Measurements from ENCODE around the gene NLK. TPM values are rescaled to one million over a fixed set of nuclear protein-coding genes. Genes with fewer than 3 reads are reported as not detected.
A peak's percentile ranks its signal among the peaks of the same experiment; 100 is the strongest.
"Not testable (repeated sequence)": the region's sequence is repeated elsewhere in the genome, so short reads cannot be mapped to it uniquely, and the experiment has no call there.

NLK gene
- total RNA-seq, 2 experiments from 2014 or later, result 9.6 to 10.2 TPM

GRCh38 chr17:28130472-28130871 is 88.0 kb downstream of the NLK start:
- Mint-ChIP-seq H3K9me3 (no peaks in the 10 kb centered on the region), H3K27ac (no peak overlapping the region), H3K36me3 (peaks cover 23% of the 10 kb centered on the region), H3K4me1 (peaks cover 6% of the 10 kb centered on the region), H3K4me3 (no peak overlapping the region), H3K27me3 (no peaks in the 10 kb centered on the region)
- DNase-seq, result no peak

DNA sequence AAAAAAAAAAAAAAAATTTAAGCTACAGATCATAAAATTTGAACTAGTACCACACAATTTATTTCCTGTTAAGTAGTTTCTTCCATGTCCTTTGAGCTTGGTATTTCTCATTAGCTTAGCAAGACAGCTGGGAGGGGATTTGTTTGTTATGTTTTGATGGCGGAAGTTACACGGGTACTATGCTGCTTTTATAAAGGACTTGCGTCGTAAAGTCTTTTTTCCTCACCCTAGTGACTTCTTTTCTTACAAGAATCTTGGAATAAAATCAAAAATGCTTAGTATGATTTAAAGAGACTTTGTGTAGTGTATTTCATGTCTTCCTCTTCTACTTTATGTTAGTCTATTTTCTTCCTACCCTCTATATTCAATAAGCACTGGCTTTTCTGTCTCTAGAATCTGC is 89.1 kb downstream of the NLK start:
- Mint-ChIP-seq H3K27me3 (no peaks in the 10 kb centered on the region), H3K36me3 (peaks cover 25% of the 10 kb centered on the region), H3K4me3 (no peak overlapping the region), H3K9me3 (no peaks in the 10 kb centered on the region), H3K4me1 (peaks cover 6% of the 10 kb centered on the region), H3K27ac (no peak overlapping the region)
- DNase-seq, result no peak

DNA sequence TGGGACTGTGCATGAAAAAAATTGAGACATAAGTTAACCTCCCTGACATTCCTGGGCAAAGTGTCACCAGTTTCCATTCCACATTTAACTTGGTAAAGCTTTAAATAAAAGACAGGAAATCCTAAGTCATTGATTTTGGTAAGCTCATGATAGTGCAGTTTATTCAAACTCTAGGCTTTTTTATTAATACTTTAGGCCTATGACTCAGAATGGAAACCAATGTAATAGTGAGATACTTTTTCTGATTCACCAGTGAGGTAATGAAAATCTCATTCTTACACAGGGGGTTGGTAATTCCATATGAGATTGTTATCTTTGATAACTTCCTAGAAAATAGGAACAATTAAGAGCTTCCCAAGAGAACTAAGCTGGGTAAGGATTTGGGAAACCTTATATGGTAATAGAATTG is 91.1 kb downstream of the NLK start:
- peaks cover 6% of the 10 kb centered on the region for H3K4me1 Mint-ChIP-seq
- H3K36me3 Mint-ChIP-seq, result peaks cover 21% of the 10 kb centered on the region
- no peak for DNase-seq
- H3K27ac Mint-ChIP-seq, result peak overlapping the region; percentile 19
- H3K9me3 Mint-ChIP-seq, result no peaks in the 10 kb centered on the region
- no peak overlapping the region for H3K4me3 Mint-ChIP-seq
- no peaks in the 10 kb centered on the region for H3K27me3 Mint-ChIP-seq

DNA sequence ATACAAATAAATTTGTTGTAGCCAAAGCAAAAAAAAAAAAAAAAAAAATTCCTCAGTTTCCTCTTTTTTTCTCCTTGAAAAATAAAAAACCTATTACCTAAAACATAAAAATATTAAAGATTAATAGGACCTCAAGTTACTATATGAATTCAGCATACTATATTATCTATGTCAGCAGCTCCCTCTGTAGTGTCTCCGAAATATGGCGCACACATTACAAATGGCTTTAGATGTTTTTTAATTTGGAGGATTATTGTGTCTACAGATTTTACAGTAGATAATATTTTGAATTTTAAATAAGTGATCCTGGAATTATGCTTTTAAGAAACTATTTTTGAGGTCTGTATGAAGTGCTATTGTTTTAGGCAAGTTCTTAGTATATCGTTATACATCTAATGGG is 94.4 kb downstream of the NLK start:
- Mint-ChIP-seq H3K4me1 (peaks cover 6% of the 10 kb centered on the region), H3K9me3 (no peaks in the 10 kb centered on the region), H3K27me3 (no peaks in the 10 kb centered on the region), H3K27ac (no peak overlapping the region), H3K4me3 (no peak overlapping the region), H3K36me3 (peaks cover 17% of the 10 kb centered on the region)
- DNase-seq, result no peak

DNA sequence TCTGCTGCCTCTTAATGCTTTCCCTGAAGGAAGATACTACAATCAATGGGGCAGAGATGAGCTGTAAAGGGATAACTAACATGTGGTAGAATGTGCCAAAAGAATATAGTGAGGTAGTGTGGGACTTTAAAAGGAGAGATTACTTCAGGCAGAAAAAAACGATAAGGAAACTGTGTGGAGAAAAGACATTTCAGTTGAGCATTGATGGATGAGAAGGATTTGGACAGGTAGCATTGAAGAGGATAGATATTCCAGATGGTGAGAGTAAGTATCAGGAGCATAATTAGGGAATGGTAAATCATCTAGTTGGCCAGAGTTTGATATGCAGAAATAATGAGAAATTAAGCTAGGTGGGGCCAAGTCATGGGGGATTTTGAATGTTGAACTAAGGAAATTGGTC is 97.3 kb downstream of the NLK start:
- Mint-ChIP-seq H3K27me3 (no peaks in the 10 kb centered on the region), H3K4me1 (no peaks in the 10 kb centered on the region), H3K9me3 (no peaks in the 10 kb centered on the region), H3K36me3 (peaks cover 2% of the 10 kb centered on the region), H3K4me3 (no peak overlapping the region), H3K27ac (no peak overlapping the region)
- no peak for DNase-seq

DNA sequence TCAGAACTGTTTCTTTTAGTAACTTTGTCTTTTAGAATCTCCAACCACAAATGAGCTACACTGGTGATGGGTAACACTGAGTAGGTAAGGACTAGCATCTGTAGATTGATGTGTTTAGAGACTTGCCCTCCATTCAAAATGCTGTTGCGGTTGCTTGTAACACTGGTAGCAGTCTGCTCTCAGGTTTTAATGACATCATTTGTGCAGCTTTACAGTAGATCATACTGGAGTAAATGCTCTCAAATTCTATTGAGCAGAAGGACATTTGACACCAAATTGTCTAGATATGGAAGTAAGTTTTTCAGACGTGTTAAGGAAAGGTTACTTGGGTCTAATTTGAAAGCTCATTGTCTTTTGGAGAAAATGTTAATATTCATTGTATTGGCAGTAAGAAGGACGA is 98.8 kb downstream of the NLK start:
- H3K4me3 Mint-ChIP-seq, result no peak overlapping the region
- H3K9me3 Mint-ChIP-seq, result no peaks in the 10 kb centered on the region

GRCh38 chr17:28141773-28142172 is 99.3 kb downstream of the NLK start:
- H3K4me3 Mint-ChIP-seq, result no peak overlapping the region
- H3K9me3 Mint-ChIP-seq, result no peaks in the 10 kb centered on the region
- no peak overlapping the region for H3K27ac Mint-ChIP-seq
- no peaks in the 10 kb centered on the region for H3K4me1 Mint-ChIP-seq
- no peak for DNase-seq
- no peaks in the 10 kb centered on the region for H3K36me3 Mint-ChIP-seq
- no peaks in the 10 kb centered on the region for H3K27me3 Mint-ChIP-seq

More for the DNA sequence above, 98.8 kb downstream of the NLK start:
- no peak for DNase-seq
- H3K4me1 Mint-ChIP-seq, result no peaks in the 10 kb centered on the region
- no peak overlapping the region for H3K27ac Mint-ChIP-seq
- no peaks in the 10 kb centered on the region for H3K27me3 Mint-ChIP-seq
- no peaks in the 10 kb centered on the region for H3K36me3 Mint-ChIP-seq

DNA sequence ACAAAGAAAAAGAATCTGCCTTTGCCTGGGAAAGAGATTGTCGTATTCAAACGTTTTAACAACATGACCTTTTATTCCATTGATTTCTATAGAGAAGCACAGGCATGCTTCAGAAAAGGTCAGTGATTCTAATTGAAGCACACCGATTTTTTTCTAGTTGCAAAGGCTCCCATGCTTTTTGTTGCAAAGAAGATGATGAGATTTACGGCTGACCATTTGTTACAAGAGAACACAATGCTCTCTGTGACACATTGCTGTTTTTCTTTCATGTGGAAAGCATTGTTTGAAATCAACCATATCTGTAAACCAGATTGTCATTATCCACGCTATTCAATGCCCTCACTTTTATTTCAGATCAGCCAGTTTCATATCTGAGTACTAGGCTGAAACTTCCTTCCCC is 99.8 kb downstream of the NLK start:
- Mint-ChIP-seq H3K27me3 (no peaks in the 10 kb centered on the region), H3K36me3 (no peaks in the 10 kb centered on the region), H3K4me1 (no peaks in the 10 kb centered on the region), H3K4me3 (no peak overlapping the region), H3K9me3 (no peaks in the 10 kb centered on the region), H3K27ac (no peak overlapping the region)
- no peak for DNase-seq

GRCh38 chr17:28144019-28144418 is 101.5 kb downstream of the NLK start:
- H3K27ac Mint-ChIP-seq, result no peak overlapping the region
- H3K4me1 Mint-ChIP-seq, result no peaks in the 10 kb centered on the region
- no peak overlapping the region for H3K4me3 Mint-ChIP-seq
- no peaks in the 10 kb centered on the region for H3K36me3 Mint-ChIP-seq
- no peaks in the 10 kb centered on the region for H3K27me3 Mint-ChIP-seq
- no peak for DNase-seq
- H3K9me3 Mint-ChIP-seq, result no peaks in the 10 kb centered on the region

GRCh38 chr17:28145348-28145747 is 102.9 kb downstream of the NLK start:
- Mint-ChIP-seq H3K27me3 (no peaks in the 10 kb centered on the region), H3K4me1 (no peaks in the 10 kb centered on the region), H3K9me3 (no peaks in the 10 kb centered on the region), H3K4me3 (no peak overlapping the region), H3K27ac (no peak overlapping the region), H3K36me3 (no peaks in the 10 kb centered on the region)
- no peak for DNase-seq

GRCh38 chr17:28147017-28147416 is 104.5 kb downstream of the NLK start:
- H3K27me3 Mint-ChIP-seq, result no peaks in the 10 kb centered on the region
- no peak overlapping the region for H3K4me3 Mint-ChIP-seq
- H3K4me1 Mint-ChIP-seq, result no peaks in the 10 kb centered on the region
- H3K36me3 Mint-ChIP-seq, result no peaks in the 10 kb centered on the region
- no peak overlapping the region for H3K27ac Mint-ChIP-seq
- no peak for DNase-seq
- no peaks in the 10 kb centered on the region for H3K9me3 Mint-ChIP-seq

DNA sequence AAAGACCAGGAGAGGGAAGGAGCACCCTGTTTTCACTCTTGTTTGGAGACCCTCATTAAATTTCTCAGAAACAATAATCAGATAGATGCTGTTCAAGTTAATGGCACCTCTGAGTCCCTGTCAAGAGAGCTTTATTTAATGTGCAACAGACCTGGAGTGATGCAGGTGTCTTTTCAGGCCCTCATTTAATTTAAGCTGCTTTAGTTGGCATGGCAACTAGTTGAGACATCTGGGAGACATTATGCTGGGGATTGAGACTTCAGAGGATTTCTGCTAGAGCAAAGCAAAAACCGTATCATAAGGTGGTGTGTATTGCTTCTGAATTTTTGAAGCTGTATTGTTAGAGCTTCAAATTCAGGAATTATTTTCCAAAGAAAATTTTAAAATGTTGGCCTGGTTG is 108.5 kb downstream of the NLK start:
- Mint-ChIP-seq H3K27ac (no peak overlapping the region), H3K4me3 (no peak overlapping the region), H3K9me3 (no peaks in the 10 kb centered on the region), H3K36me3 (peaks cover 4% of the 10 kb centered on the region), H3K27me3 (no peaks in the 10 kb centered on the region), H3K4me1 (no peaks in the 10 kb centered on the region)
- DNase-seq, result no peak

GRCh38 chr17:28154214-28154613 is 111.7 kb downstream of the NLK start:
- H3K27ac Mint-ChIP-seq, result no peak overlapping the region
- H3K36me3 Mint-ChIP-seq, result peaks cover 4% of the 10 kb centered on the region
- no peak for DNase-seq
- H3K4me3 Mint-ChIP-seq, result no peak overlapping the region
- no peaks in the 10 kb centered on the region for H3K4me1 Mint-ChIP-seq
- H3K9me3 Mint-ChIP-seq, result no peaks in the 10 kb centered on the region
- no peaks in the 10 kb centered on the region for H3K27me3 Mint-ChIP-seq

- H3K9me3 Mint-ChIP-seq, H3K27me3 Mint-ChIP-seq, H3K36me3 Mint-ChIP-seq: not testable (repeated sequence)
Observed at GRCh38 chr17:28155405-28155804, 112.9 kb downstream of the NLK start.

DNA sequence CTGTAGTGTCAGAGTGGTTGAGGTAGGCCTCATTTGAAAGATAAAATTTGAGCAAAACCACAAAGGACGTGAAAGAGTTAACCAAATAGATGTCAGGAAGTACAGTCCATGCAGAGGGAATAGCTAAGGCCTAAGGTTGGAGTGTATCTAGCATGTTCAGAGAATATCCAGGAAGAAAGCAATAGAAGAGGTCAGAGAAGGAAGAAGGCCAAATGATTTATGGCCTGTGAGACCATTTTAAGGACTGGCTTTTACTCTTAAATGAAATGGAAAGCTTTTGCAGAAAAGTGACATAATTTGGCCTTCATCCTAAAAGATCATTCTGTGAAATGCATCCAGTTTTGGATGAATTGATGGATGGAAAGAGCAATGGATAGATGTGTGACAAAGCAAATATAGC is 116.5 kb downstream of the NLK start:
- no peak overlapping the region for H3K27ac Mint-ChIP-seq
- no peak for DNase-seq
- no peaks in the 10 kb centered on the region for H3K9me3 Mint-ChIP-seq
- H3K4me3 Mint-ChIP-seq, result no peak overlapping the region
- H3K27me3 Mint-ChIP-seq, result no peaks in the 10 kb centered on the region
- H3K4me1 Mint-ChIP-seq, result no peaks in the 10 kb centered on the region
- no peaks in the 10 kb centered on the region for H3K36me3 Mint-ChIP-seq

More at GRCh38 chr17:28155405-28155804, 112.9 kb downstream of the NLK start:
- H3K27ac Mint-ChIP-seq, H3K4me3 Mint-ChIP-seq, DNase-seq, H3K4me1 Mint-ChIP-seq: not testable (repeated sequence)

- DNase-seq, result no peak
- Mint-ChIP-seq H3K27me3 (no peaks in the 10 kb centered on the region), H3K4me1 (no peaks in the 10 kb centered on the region)
Observed at GRCh38 chr17:28159924-28160323, 117.4 kb downstream of the NLK start.

GRCh38 chr17:28160610-28161009 is 118.1 kb downstream of the NLK start:
- H3K4me3 Mint-ChIP-seq, result no peak overlapping the region
- H3K9me3 Mint-ChIP-seq, result no peaks in the 10 kb centered on the region
- DNase-seq, result no peak
- H3K36me3 Mint-ChIP-seq, result no peaks in the 10 kb centered on the region
- H3K27ac Mint-ChIP-seq, result no peak overlapping the region
- no peaks in the 10 kb centered on the region for H3K27me3 Mint-ChIP-seq
- H3K4me1 Mint-ChIP-seq, result no peaks in the 10 kb centered on the region

More at GRCh38 chr17:28159924-28160323, 117.4 kb downstream of the NLK start:
- Mint-ChIP-seq H3K4me3 (no peak overlapping the region), H3K27ac (no peak overlapping the region), H3K9me3 (no peaks in the 10 kb centered on the region), H3K36me3 (no peaks in the 10 kb centered on the region)
